Measurements from ENCODE around the gene IER3. TPM values are rescaled to one million over a fixed set of nuclear protein-coding genes. Genes with fewer than 3 reads are reported as not detected.

IER3 gene
- total and polyA plus RNA-seq, 2 of the 8 experiments (the other 6 are each of a cell fraction or from before 2014, with no cell fraction given) = 11.9 to 26.5 TPM

- no peak for TF ChIP-seq RNF2 (IDR thresholded peaks at IDR 0.05; ENCODE audit: borderline replicate concordance, low read depth, low read length, missing control alignments, poor library complexity, severe bottlenecking)
- TF ChIP-seq, protein P1, sequence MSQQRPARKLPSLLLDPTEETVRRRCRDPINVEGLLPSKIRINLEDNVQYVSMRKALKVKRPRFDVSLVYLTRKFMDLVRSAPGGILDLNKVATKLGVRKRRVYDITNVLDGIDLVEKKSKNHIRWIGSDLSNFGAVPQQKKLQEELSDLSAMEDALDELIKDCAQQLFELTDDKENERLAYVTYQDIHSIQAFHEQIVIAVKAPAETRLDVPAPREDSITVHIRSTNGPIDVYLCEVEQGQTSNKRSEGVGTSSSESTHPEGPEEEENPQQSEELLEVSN (IDR thresholded peaks at IDR 0.05) = no peak
Observed at GRCh38 chr6:30721198-30722024, 22.9 kb downstream of the IER3 start (continued).
